Cardiac muscle cell (in vitro differentiated cells and primary cell): ENCODE data around the gene SPTLC3. TPM values are rescaled to one million over a fixed set of nuclear protein-coding genes. Genes with fewer than 3 reads are reported as not detected.
A peak's percentile ranks its signal among the peaks of the same experiment; 100 is the strongest.

Experiments
- DNase-seq, 2 donors: peaks; one replicate each; pipeline versions ENCODE4 v3.0.0 to v3.0.0-alpha.2; 2010 to 2017; ENCODE audit warnings: low read depth in 1 of 2, low spot score in 1 of 2
- H3K27ac ChIP-seq: fragments of 200-600 bp; sonication (generic); 2 replicates; pipeline ENCODE4 v1.5.1; 2016
- H3K27me3 ChIP-seq: fragments of 200-600 bp; sonication (generic); 2 replicates; pipeline ENCODE4 v1.6.0; 2016; ENCODE audit warnings: control low read depth
- H3K36me3 ChIP-seq: fragments of 200-600 bp; sonication (generic); 2 replicates; pipeline ENCODE4 v1.5.1; 2016; ENCODE audit warnings: control low read depth
- H3K4me1 ChIP-seq: fragments of 200-600 bp; sonication (generic); 2 replicates; pipeline ENCODE4 v1.8.1; 2017; ENCODE audit warnings: low read depth, mild to moderate bottlenecking, mixed run types
- H3K4me3 ChIP-seq: fragments of 200-600 bp; sonication (generic); 2 replicates; pipeline ENCODE4 v1.5.1; 2016; ENCODE audit warnings: mild to moderate bottlenecking
- H3K9me3 ChIP-seq: fragments of 200-600 bp; sonication (generic); 2 replicates; pipeline ENCODE4 v1.5.1; 2017; ENCODE audit warnings: low read depth, mild to moderate bottlenecking, control low read depth
- CTCF ChIP-seq: IDR thresholded peaks from 2 replicates; pipeline ENCODE4 v1.5.1; 2012; ENCODE audit warnings: low read depth, mild to moderate bottlenecking, low read length
- polyA plus RNA-seq: library from polyadenylated mRNA; unstranded; fragments of >200 nt; fragmentation: Nextera tagmentation; extraction: Ambion mirVana; gene quantifications from 2 replicates; pipeline ENCODE4 v1.2.1, GENCODE V29; 2016
- total RNA-seq: library from RNA; depleted of rRNA; stranded (reverse); fragments of >200 nt; gene quantifications from 2 replicates; pipeline ENCODE4 v1.2.3, GENCODE V29; 2016

Gene SPTLC3
- total and polyA plus RNA-seq, 2 experiments from 2014 or later: 2.2 to 6.2 TPM

GRCh38 chr20:13158369-13158768, 149.6 kb downstream of the SPTLC3 start:
- no peaks in the 10 kb centered on the region for H3K9me3 ChIP-seq
- H3K36me3 ChIP-seq: no peaks in the 10 kb centered on the region
- H3K27me3 ChIP-seq: no peaks in the 10 kb centered on the region
- no peak for TF ChIP-seq CTCF
- DNase-seq: no peak
- peaks cover 12% of the 10 kb centered on the region for H3K4me1 ChIP-seq
- H3K4me3 ChIP-seq: no peak overlapping the region
- H3K27ac ChIP-seq: peak overlapping the region; percentile 16

DNA sequence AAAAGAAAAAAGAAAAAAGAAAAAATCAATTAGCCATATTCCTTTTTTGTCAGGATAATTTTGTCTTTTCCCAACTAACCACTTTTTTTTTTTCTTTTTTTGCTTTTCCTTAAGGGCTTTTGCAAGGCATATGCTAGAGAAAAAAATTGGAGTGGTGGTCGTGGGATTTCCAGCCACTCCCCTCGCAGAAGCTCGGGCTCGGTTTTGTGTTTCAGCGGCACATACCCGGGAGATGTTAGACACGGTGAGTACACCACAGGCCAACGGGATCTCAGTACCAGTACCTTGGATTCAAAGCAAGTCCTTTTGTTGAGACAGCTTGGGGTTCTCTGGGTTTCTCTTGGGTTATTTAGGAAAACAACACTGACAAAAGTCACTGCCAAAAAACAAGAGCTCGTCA, 151.1 kb downstream of the SPTLC3 start:
- Histone ChIP-seq H3K36me3 (no peaks in the 10 kb centered on the region), H3K27ac (no peak overlapping the region), H3K4me1 (peaks cover 19% of the 10 kb centered on the region), H3K27me3 (no peaks in the 10 kb centered on the region), H3K9me3 (no peaks in the 10 kb centered on the region), H3K4me3 (no peak overlapping the region)
- no peak for TF ChIP-seq CTCF
- no peak for DNase-seq

GRCh38 chr20:13165203-13165602, 156.4 kb downstream of the SPTLC3 start:
- no peak overlapping the region for H3K4me3 ChIP-seq
- H3K27me3 ChIP-seq: no peaks in the 10 kb centered on the region
- no peaks in the 10 kb centered on the region for H3K9me3 ChIP-seq
- DNase-seq: no peak
- H3K4me1 ChIP-seq: peaks cover 22% of the 10 kb centered on the region
- H3K36me3 ChIP-seq: no peaks in the 10 kb centered on the region
- TF ChIP-seq CTCF: no peak
- peak overlapping the region; percentile 61 for H3K27ac ChIP-seq

GRCh38 chr20:13166011-13166410, 157.2 kb downstream of the SPTLC3 start:
- H3K27ac ChIP-seq: peak overlapping the region; percentile 61
- H3K4me3 ChIP-seq: no peak overlapping the region
- H3K4me1 ChIP-seq: peaks cover 22% of the 10 kb centered on the region
- no peak for TF ChIP-seq CTCF
- H3K27me3 ChIP-seq: no peaks in the 10 kb centered on the region
- DNase-seq: peak in 1 of 2 donors; percentile 54
- no peaks in the 10 kb centered on the region for H3K36me3 ChIP-seq
- no peaks in the 10 kb centered on the region for H3K9me3 ChIP-seq

GRCh38 chr20:13166437-13166836, 157.7 kb downstream of the SPTLC3 start:
- TF ChIP-seq CTCF: no peak
- DNase-seq: no peak
- H3K27ac ChIP-seq: peak overlapping the region; percentile 3
- peaks cover 22% of the 10 kb centered on the region for H3K4me1 ChIP-seq
- no peaks in the 10 kb centered on the region for H3K36me3 ChIP-seq
- H3K4me3 ChIP-seq: no peak overlapping the region
- no peaks in the 10 kb centered on the region for H3K9me3 ChIP-seq
- H3K27me3 ChIP-seq: no peaks in the 10 kb centered on the region

DNA sequence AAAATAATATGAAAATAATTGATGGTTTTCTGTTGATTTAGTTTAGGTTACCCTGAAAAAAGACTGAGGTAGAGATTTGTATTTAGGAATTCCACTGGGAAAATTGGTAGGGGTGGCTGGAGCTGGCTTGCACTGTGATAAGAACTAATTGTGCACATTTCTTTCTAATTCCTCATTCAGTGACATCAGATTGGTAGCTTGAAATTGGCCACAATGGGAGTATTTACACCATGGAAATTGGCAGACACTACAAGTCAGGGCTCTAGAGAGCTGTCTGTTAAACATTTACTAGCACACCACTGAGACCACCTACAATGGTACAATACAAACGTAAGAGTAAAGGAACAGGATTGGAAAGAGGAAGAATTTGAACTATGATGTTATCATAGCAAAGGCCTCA, 160.3 kb downstream of the SPTLC3 start:
- H3K27ac ChIP-seq: no peak overlapping the region
- no peak for TF ChIP-seq CTCF

More for the DNA sequence above, 160.3 kb downstream of the SPTLC3 start:
- H3K4me3 ChIP-seq: no peak overlapping the region
- no peaks in the 10 kb centered on the region for H3K9me3 ChIP-seq
- H3K4me1 ChIP-seq: peaks cover 22% of the 10 kb centered on the region
- H3K27me3 ChIP-seq: no peaks in the 10 kb centered on the region
- no peaks in the 10 kb centered on the region for H3K36me3 ChIP-seq
- no peak for DNase-seq
